ENCODE data around the gene OBP2B.

GRCh38 chr9:133166392-133166791 is 42.7 kb downstream of the OBP2B start:
- TF ChIP-seq CTCF (IDR thresholded peaks at IDR 0.05; ENCODE audit: insufficient read depth, low read length, poor library complexity, severe bottlenecking) (no peak), EZH2phosphoT487 (conservative IDR thresholded peaks at IDR 0.05; ENCODE audit: low read length) (no peak)
